H1 (cell line): ENCODE results near the gene FARS2. TPM values are rescaled to one million over a fixed set of nuclear protein-coding genes. Genes with fewer than 3 reads are reported as not detected.

Experiments
- CTCF ChIA-PET: fragments of 300-600 bp; sonication (Branson Sonifier 250); formaldehyde crosslinking; loops from one replicate; lab custom pipeline; 2021; ENCODE audit not compliant: partially characterized antibody; lab: Charles Lee
- POLR2A ChIA-PET: fragments of 300-600 bp; sonication (Branson Sonifier 250); formaldehyde crosslinking; loops from one replicate; lab custom pipeline; 2021; ENCODE audit warnings: inconsistent platforms; ENCODE audit not compliant: partially characterized antibody; lab: Charles Lee
- DNase-seq, 2 experiments: peaks; one replicate each; pipeline versions ENCODE4 v3.0.0 to v3.0.0-alpha.2; 2010 to 2022; ENCODE audit warnings: low spot score in 2 of 2, low read depth in 1 of 2, mixed read lengths in 1 of 2
- FAIRE-seq: peaks from 2 replicates; lab custom pipeline; 2011; peaks lifted over from hg19 to GRCh38; lab: Jason Lieb, UNC
- H2AFZ ChIP-seq: 2 replicates; pipeline ENCODE4 v1.8.1; 2012; ENCODE audit warnings: low read length, inconsistent platforms
- H2AK5ac ChIP-seq: 2 replicates; pipeline ENCODE4 v1.6.1; 2013; ENCODE audit warnings: low read depth, low read length
- H2BK120ac ChIP-seq: replicated peaks from 2 replicates; pipeline ENCODE3; 2013; ENCODE audit warnings: low read depth, low read length, inconsistent platforms
- H2BK12ac ChIP-seq: 2 replicates; pipeline ENCODE4 v1.6.1; 2013; ENCODE audit warnings: low read depth, low read length
- H2BK15ac ChIP-seq: 2 replicates; pipeline ENCODE4 v1.6.1; 2013; ENCODE audit warnings: low read length
- H2BK20ac ChIP-seq: 2 replicates; pipeline ENCODE4 v1.6.1; 2013; ENCODE audit warnings: low read length
- H2BK5ac ChIP-seq: 2 replicates; pipeline ENCODE4 v1.6.1; 2013; ENCODE audit warnings: low read depth, low read length
- H3K14ac ChIP-seq: 2 replicates; pipeline ENCODE4 v1.6.1; 2013; ENCODE audit warnings: inconsistent platforms; ENCODE audit not compliant: insufficient read length
- H3K18ac ChIP-seq: 2 replicates; pipeline ENCODE4 v1.6.1; 2013; ENCODE audit warnings: low read length; ENCODE audit errors: extremely low read depth
- H3K23ac ChIP-seq: 2 replicates; pipeline ENCODE4 v1.6.1; 2013; ENCODE audit warnings: inconsistent platforms; ENCODE audit not compliant: insufficient read length
- H3K23me2 ChIP-seq: 2 replicates; pipeline ENCODE4 v1.6.1; 2013; ENCODE audit warnings: low read depth, low read length
- H3K27ac ChIP-seq: 2 replicates; pipeline ENCODE4 v1.6.1; 2011; ENCODE audit warnings: low read depth, low read length, inconsistent platforms
- H3K27me3 ChIP-seq, 4 experiments: replicated peaks in 1 of 4; 1 replicate in 1 of 4; 2 replicates in 3 of 4; pipeline versions ENCODE4 v1.6.1 to v1.8.1; 2011 to 2013; ENCODE audit warnings: low read length in 3 of 4, mild to moderate bottlenecking in 3 of 4, inconsistent platforms in 2 of 4, mixed read lengths in 2 of 4, moderate library complexity in 1 of 4; ENCODE audit not compliant: control insufficient read depth in 3 of 4, insufficient read depth in 3 of 4; ENCODE audit errors: extremely low read depth in 1 of 4
- H3K36me3 ChIP-seq, 4 experiments: 2 replicates each; pipeline versions ENCODE4 v1.6.1 to v1.8.1; 2011 to 2013; ENCODE audit warnings: mild to moderate bottlenecking in 4 of 4, low read length in 3 of 4, moderate library complexity in 2 of 4, control low read depth in 1 of 4, inconsistent platforms in 1 of 4; ENCODE audit not compliant: insufficient read depth in 4 of 4, control insufficient read depth in 2 of 4
- H3K4ac ChIP-seq: replicated peaks from 2 replicates; pipeline ENCODE3; 2013; ENCODE audit warnings: low read length, low read depth, mixed read lengths, inconsistent platforms; ENCODE audit not compliant: insufficient read length
- H3K4me1 ChIP-seq, 4 experiments: replicated peaks in 1 of 4; 1 replicate in 1 of 4; 2 replicates in 3 of 4; pipeline versions ENCODE4 v1.6.1 to v1.8.1; 2011 to 2013; ENCODE audit warnings: low read length in 3 of 4, inconsistent platforms in 2 of 4, mixed read lengths in 1 of 4; ENCODE audit not compliant: insufficient read depth in 4 of 4, control insufficient read depth in 3 of 4
- H3K4me2 ChIP-seq, 2 experiments: 2 replicates each; pipeline versions ENCODE4 v1.6.1 to v1.8.1; 2011 to 2013; ENCODE audit warnings: low read depth in 2 of 2, low read length in 2 of 2, control low read depth in 1 of 2, inconsistent platforms in 1 of 2, mild to moderate bottlenecking in 1 of 2; ENCODE audit not compliant: insufficient read depth in 1 of 2
- H3K4me3 ChIP-seq, 4 experiments: fragments of 200-600, 300-600 bp in 1 of 4; sonication (generic), shearing (Covaris generic), sonication (Bioruptor Twin) in 1 of 4; 2 replicates each; pipeline versions ENCODE4 v1.5.1 to v1.8.1; 2011 to 2016; ENCODE audit warnings: low read length in 4 of 4, low read depth in 3 of 4, control low read depth in 2 of 4, inconsistent platforms in 2 of 4, mild to moderate bottlenecking in 2 of 4, mixed read lengths in 1 of 4, moderate library complexity in 1 of 4; ENCODE audit not compliant: insufficient read depth in 2 of 4; ENCODE audit errors: extremely low read depth in 1 of 4
- H3K56ac ChIP-seq: replicated peaks from 2 replicates; pipeline ENCODE3; 2013; ENCODE audit warnings: low read depth, mild to moderate bottlenecking, mixed read lengths, low read length, inconsistent platforms; ENCODE audit not compliant: insufficient read length
- H3K79me1 ChIP-seq: 2 replicates; pipeline ENCODE4 v1.6.1; 2013; ENCODE audit warnings: low read depth, low read length, control low read depth
- H3K79me2 ChIP-seq, 2 experiments: 2 replicates each; pipeline versions ENCODE4 v1.6.1 to v1.8.1; 2012 to 2013; ENCODE audit warnings: low read length in 2 of 2, mild to moderate bottlenecking in 2 of 2, inconsistent platforms in 1 of 2; ENCODE audit not compliant: insufficient read depth in 2 of 2, control insufficient read depth in 1 of 2
- H3K9ac ChIP-seq, 4 experiments: replicated peaks in 1 of 4; 1 replicate in 1 of 4; 2 replicates in 3 of 4; pipeline versions ENCODE4 v1.6.1 to v1.8.1; 2011 to 2013; ENCODE audit warnings: low read depth in 3 of 4, low read length in 3 of 4, control low read depth in 2 of 4, mild to moderate bottlenecking in 2 of 4, moderate library complexity in 2 of 4, inconsistent platforms in 1 of 4; ENCODE audit errors: extremely low read depth in 1 of 4
- H3K9me3 ChIP-seq, 2 experiments: 2 replicates each; pipeline versions ENCODE4 v1.6.1 to v1.8.1; 2012 to 2013; ENCODE audit warnings: mild to moderate bottlenecking in 2 of 2, moderate library complexity in 2 of 2, control low read depth in 1 of 2, inconsistent platforms in 1 of 2, low read depth in 1 of 2, low read length in 1 of 2, mixed read lengths in 1 of 2; ENCODE audit not compliant: insufficient read depth in 2 of 2
- H4K20me1 ChIP-seq, 2 experiments: replicated peaks in 1 of 2; 2 replicates each; pipeline versions ENCODE3 to v1.8.1; 2011 to 2013; ENCODE audit warnings: inconsistent platforms in 2 of 2, low read length in 2 of 2, mild to moderate bottlenecking in 1 of 2; ENCODE audit not compliant: insufficient read depth in 2 of 2, control insufficient read depth in 1 of 2
- H4K5ac ChIP-seq: 2 replicates; pipeline ENCODE4 v1.6.1; 2013; ENCODE audit warnings: low read length, low read depth, mixed read lengths, inconsistent platforms; ENCODE audit not compliant: insufficient read length
- H4K8ac ChIP-seq: 2 replicates; pipeline ENCODE4 v1.8.0; 2013; ENCODE audit warnings: mild to moderate bottlenecking, moderate library complexity, low read length, inconsistent platforms; ENCODE audit not compliant: insufficient read depth; ENCODE audit errors: extremely low read depth
- H4K91ac ChIP-seq: replicated peaks from 2 replicates; pipeline ENCODE3; 2013; ENCODE audit warnings: low read length, mixed read lengths, inconsistent platforms; ENCODE audit not compliant: insufficient read length
- ASH2L ChIP-seq: fragments of 200-600, 300-600 bp; sonication (generic); IDR thresholded peaks from one replicate; pipeline ENCODE4 v1.7.1; 2017; ENCODE audit warnings: low read length
- ATF3 ChIP-seq: IDR thresholded peaks from 2 replicates; pipeline ENCODE4 v1.6.1; 2011; ENCODE audit warnings: low read depth, mild to moderate bottlenecking, low read length; ENCODE audit not compliant: insufficient read depth
- BRCA1 ChIP-seq: IDR thresholded peaks from 2 replicates; pipeline ENCODE4 v1.6.1; 2012; ENCODE audit warnings: low read depth, low read length, improper control_type of control experiment
- CTCF ChIP-seq, 3 experiments: IDR thresholded peaks; 1 replicate in 2 of 3; 2 replicates in 1 of 3; pipeline versions ENCODE4 v1.5.1 to v1.6.1; 2011; ENCODE audit warnings: low read length in 3 of 3, mild to moderate bottlenecking in 3 of 3, inconsistent platforms in 2 of 3, low read depth in 1 of 3, moderate library complexity in 1 of 3; ENCODE audit not compliant: insufficient read depth in 1 of 3; ENCODE audit errors: control extremely low read depth in 1 of 3
- POU5F1 ChIP-seq: IDR thresholded peaks from 2 replicates; pipeline ENCODE4 v1.6.1; 2011; ENCODE audit warnings: low read depth, mild to moderate bottlenecking, low read length, moderate library complexity
- SP4 ChIP-seq: IDR thresholded peaks from 2 replicates; pipeline ENCODE4 v1.6.1; 2012; ENCODE audit warnings: low read length, inconsistent platforms
- TCF12 ChIP-seq: IDR thresholded peaks from 2 replicates; pipeline ENCODE4 v1.6.1; 2011; ENCODE audit warnings: low read depth, mild to moderate bottlenecking, low read length
- WGBS, 2 experiments: shearing (Covaris generic) in 1 of 2; methylation state at CpG; one replicate each; pipeline versions ENCODE4 v1.1.6 to v1.1.7; 2013 to 2015; ENCODE audit warnings: low lambda C conversion rate in 2 of 2, mixed read lengths in 2 of 2, inconsistent platforms in 1 of 2, low coverage in 1 of 2, missing lambda C conversion rate in 1 of 2; ENCODE audit not compliant: insufficient replicate concordance in 2 of 2, insufficient coverage in 1 of 2, insufficient read length in 1 of 2; ENCODE audit errors: extremely low coverage in 1 of 2, missing lambda C conversion rate in 1 of 2; 5-methylcytosine and 5-hydroxymethylcytosine counted together
- polyA plus RNA-seq, 7 experiments: library from polyadenylated mRNA; depleted of rRNA in 3 of 7; stranded (reverse) in 5 of 7; unstranded in 2 of 7; fragments of >200 nt in 5 of 7; fragments of 200-250 nt in 2 of 7; gene quantifications; 1 replicate in 5 of 7; 2 replicates in 1 of 7; 4 replicates in 1 of 7; pipeline versions ENCODE4 v1.2.1 to v1.2.3, GENCODE V29; 2011 to 2013; ENCODE audit warnings: missing spikeins in 2 of 7, mixed read lengths in 2 of 7
- total RNA-seq: library from RNA; stranded (reverse); fragmentation: NEBNext Ultra II Directional; extraction: Animal tissue kit (Norgen Biotek cat#: 25700); gene quantifications from 2 replicates; pipeline ENCODE4 v1.2.1, GENCODE V29; 2021

FARS2 gene
- total and polyA plus RNA-seq, 2 of the 8 experiments (the other 6 are each of a cell fraction or from before 2014, with no cell fraction given) = 11.7 to 14.4 TPM

- no peak overlapping the region for H2BK120ac ChIP-seq
- H2BK20ac ChIP-seq = no peak overlapping the region
- H3K23ac ChIP-seq = no peak overlapping the region
- POLR2A ChIA-PET = interaction anchor here (0.9 to 1.1 kb wide), 2 partner anchors 23 to 25 kb away, joined by 3 read pairs; no protein-coding TSS in a partner anchor
- H3K4me1 ChIP-seq = peaks cover 0 to 7% (median 2%) of the 10 kb centered on the region in 4 experiments; a peak in 3 of 7 replicates
- H4K20me1 ChIP-seq = no peaks in the 10 kb centered on the region
- H3K4me2 ChIP-seq = no peak overlapping the region
- H3K18ac ChIP-seq = no peak overlapping the region
- H3K56ac ChIP-seq = no peak overlapping the region
- no peaks in the 10 kb centered on the region for H3K9me3 ChIP-seq
- no peak overlapping the region for H4K8ac ChIP-seq
- CTCF ChIA-PET = interaction anchor here (0.6 to 2.7 kb wide), 6 partner anchors 9 to 916 kb away, joined by 3 to 8 read pairs (median 3); no protein-coding TSS in a partner anchor
- H3K36me3 ChIP-seq = no peaks in the 10 kb centered on the region
- no peak overlapping the region for H3K14ac ChIP-seq
- FAIRE-seq = no peak
- WGBS, 2 experiments = 84% methylated on average over 6 of the region's 6 CpGs; no CpG with 5 or more reads in 1 of the 2 experiments
- H3K23me2 ChIP-seq = no peaks in the 10 kb centered on the region
- H2AK5ac ChIP-seq = no peak overlapping the region
- no peak overlapping the region for H4K91ac ChIP-seq
- H2AFZ ChIP-seq = no peak overlapping the region
- no peak overlapping the region for H3K4me3 ChIP-seq
- H3K79me2 ChIP-seq = no peaks in the 10 kb centered on the region; a peak in 1 of 4 replicates
- no peak overlapping the region for H3K4ac ChIP-seq
- no peak overlapping the region for H2BK12ac ChIP-seq
- DNase-seq = no peak
- no peak overlapping the region for H2BK5ac ChIP-seq
- H3K9ac ChIP-seq = no peak overlapping the region
- H3K79me1 ChIP-seq = peaks cover 8% of the 10 kb centered on the region; the same call in 1 of the 2 replicates
- no peak overlapping the region for H3K27ac ChIP-seq
- H3K27me3 ChIP-seq = no peaks in the 10 kb centered on the region
- no peak overlapping the region for H2BK15ac ChIP-seq
- no peak overlapping the region for H4K5ac ChIP-seq
- TF ChIP-seq POU5F1 (no peak), ASH2L (no peak), BRCA1 (no peak), TCF12 (no peak), CTCF (IDR thresholded peaks at IDR 0.05; ENCODE audit: control extremely low read depth in 1 of 3, insufficient read depth in 1 of 3, low read depth in 1 of 3, low read length in 3 of 3) (no peak), ATF3 (no peak), SP4 (no peak)
Observed at GRCh38 chr6:5285081-5285480, 23.8 kb downstream of the FARS2 start.
